Measurements from ENCODE around the gene KRTAP10-2.

KRTAP10-2 gene

GRCh38 chr21:44537930-44538911 lies 13.1 kb downstream of the KRTAP10-2 start:
- DNase-seq, result no peak

- no peak for DNase-seq
These were observed 15.3 kb downstream of the KRTAP10-2 start for GRCh38 chr21:44535963-44536362.

- DNase-seq, result no peak
These were observed 16.6 kb downstream of the KRTAP10-2 start for GRCh38 chr21:44534688-44535087.

- DNase-seq, result no peak
These were observed 17.2 kb downstream of the KRTAP10-2 start for GRCh38 chr21:44533891-44534627.

- no peak for DNase-seq
These were observed 18.0 kb downstream of the KRTAP10-2 start for GRCh38 chr21:44533121-44533890.

GRCh38 chr21:44532712-44533111 lies 18.6 kb downstream of the KRTAP10-2 start:
- no peak for DNase-seq

GRCh38 chr21:44531606-44532564 lies 19.4 kb downstream of the KRTAP10-2 start:
- DNase-seq, result no peak

- DNase-seq, result no peak
These were observed 20.3 kb downstream of the KRTAP10-2 start for GRCh38 chr21:44530903-44531605.

GRCh38 chr21:44530221-44530902 lies 20.9 kb downstream of the KRTAP10-2 start:
- no peak for DNase-seq

GRCh38 chr21:44529503-44530125 lies 21.7 kb downstream of the KRTAP10-2 start:
- DNase-seq, result no peak

GRCh38 chr21:44529011-44529421 lies 22.3 kb downstream of the KRTAP10-2 start:
- DNase-seq, result no peak

GRCh38 chr21:44528634-44528995 lies 22.7 kb downstream of the KRTAP10-2 start:
- no peak for DNase-seq

- DNase-seq, result no peak
These were observed 23.2 kb downstream of the KRTAP10-2 start for GRCh38 chr21:44527983-44528633.

- DNase-seq, result no peak
These were observed 23.9 kb downstream of the KRTAP10-2 start for GRCh38 chr21:44527156-44527982.

- DNase-seq, result no peak
These were observed 25.0 kb downstream of the KRTAP10-2 start for GRCh38 chr21:44526096-44526997.

- no peak for DNase-seq
These were observed 25.8 kb downstream of the KRTAP10-2 start for GRCh38 chr21:44525391-44526095.

Data from fibroblast of skin of back (primary cell).